OCI-LY1 (cell line): ENCODE data around the gene CELF4.

Experiments used
- H2AFZ ChIP-seq: fragments of 200-600 bp; sonication (generic), shearing (Covaris generic); 2 replicates; pipeline ENCODE4 v1.6.0; 2014; ENCODE audit warnings: antibody characterized with exemption, mild to moderate bottlenecking, low read length
- H3F3A ChIP-seq: fragments of 200-600 bp; sonication (generic), shearing (Covaris generic); 2 replicates; pipeline ENCODE4 v1.6.0; 2014; ENCODE audit warnings: mild to moderate bottlenecking, antibody characterized with exemption, low read length, moderate library complexity; ENCODE audit not compliant: insufficient read depth
- H3K27ac ChIP-seq: fragments of 200-600 bp; sonication (generic); 2 replicates; pipeline ENCODE4 v1.5.1; 2014; ENCODE audit warnings: low read length, mixed run types, mild to moderate bottlenecking, low read depth; ENCODE audit not compliant: poor library complexity, severe bottlenecking
- H3K27me3 ChIP-seq: fragments of 200-600 bp; sonication (generic); 2 replicates; pipeline ENCODE4 v1.6.0; 2014; ENCODE audit warnings: antibody characterized with exemption, mild to moderate bottlenecking, low read length, moderate library complexity; ENCODE audit not compliant: insufficient read depth
- H3K36me3 ChIP-seq: fragments of 200-600 bp; sonication (generic); 2 replicates; pipeline ENCODE4 v1.6.1; 2014; ENCODE audit warnings: mild to moderate bottlenecking, antibody characterized with exemption, low read length, moderate library complexity, mixed read lengths; ENCODE audit not compliant: insufficient read depth
- H3K4me1 ChIP-seq: fragments of 200-600 bp; sonication (generic); 2 replicates; pipeline ENCODE4 v1.5.1; 2014; ENCODE audit warnings: mild to moderate bottlenecking, low read length, moderate library complexity; ENCODE audit not compliant: insufficient read depth, severe bottlenecking
- H3K4me2 ChIP-seq: fragments of 200-600 bp; sonication (generic), shearing (Covaris generic); 2 replicates; pipeline ENCODE4 v1.6.1; 2014; ENCODE audit warnings: low read length
- H3K4me3 ChIP-seq: fragments of 200-600 bp; sonication (generic); 2 replicates; pipeline ENCODE4 v1.5.1; 2014; ENCODE audit warnings: low read length, low read depth, mild to moderate bottlenecking, mixed read lengths; ENCODE audit not compliant: poor library complexity, severe bottlenecking
- H3K79me2 ChIP-seq: fragments of 200-600 bp; shearing (Covaris generic); 2 replicates; pipeline ENCODE4 v1.6.1; 2016; ENCODE audit warnings: mixed run types, low read length, mixed read lengths; ENCODE audit not compliant: insufficient read depth
- H3K9ac ChIP-seq: fragments of 200-600 bp; sonication (generic), shearing (Covaris generic); 2 replicates; pipeline ENCODE4 v1.6.1; 2014; ENCODE audit warnings: mild to moderate bottlenecking, low read length, mixed read lengths
- H3K9me2 ChIP-seq: fragments of 200-600 bp; sonication (generic), shearing (Covaris generic); 2 replicates; pipeline ENCODE4 v1.6.1; 2014; ENCODE audit warnings: low read depth, mild to moderate bottlenecking, low read length, mixed read lengths
- H3K9me3 ChIP-seq: fragments of 200-600 bp; shearing (Covaris generic); 2 replicates; pipeline ENCODE4 v1.6.1; 2014; ENCODE audit warnings: low read length, mixed read lengths
- H4K20me1 ChIP-seq: fragments of 200-600 bp; sonication (generic), shearing (Covaris generic); 2 replicates; pipeline ENCODE4 v1.6.0; 2016; ENCODE audit warnings: mild to moderate bottlenecking, low read length; ENCODE audit not compliant: insufficient read depth
- EZH2 ChIP-seq: fragments of 200-600 bp; sonication (generic), shearing (Covaris generic); IDR thresholded peaks from 2 replicates; pipeline ENCODE4 v1.8.0; 2017; ENCODE audit warnings: borderline replicate concordance, mixed run types, mild to moderate bottlenecking, antibody characterized with exemption, low read length, moderate library complexity, mixed read lengths
- TF ChIP-seq, protein P1 (sequence below): fragments of 200-600 bp; sonication (generic), shearing (Covaris generic); IDR thresholded peaks from 2 replicates; pipeline ENCODE4 v1.5.1; 2017; ENCODE audit warnings: mild to moderate bottlenecking, antibody characterized with exemption, low read length, moderate library complexity, mixed read lengths

The CELF4 gene

DNA sequence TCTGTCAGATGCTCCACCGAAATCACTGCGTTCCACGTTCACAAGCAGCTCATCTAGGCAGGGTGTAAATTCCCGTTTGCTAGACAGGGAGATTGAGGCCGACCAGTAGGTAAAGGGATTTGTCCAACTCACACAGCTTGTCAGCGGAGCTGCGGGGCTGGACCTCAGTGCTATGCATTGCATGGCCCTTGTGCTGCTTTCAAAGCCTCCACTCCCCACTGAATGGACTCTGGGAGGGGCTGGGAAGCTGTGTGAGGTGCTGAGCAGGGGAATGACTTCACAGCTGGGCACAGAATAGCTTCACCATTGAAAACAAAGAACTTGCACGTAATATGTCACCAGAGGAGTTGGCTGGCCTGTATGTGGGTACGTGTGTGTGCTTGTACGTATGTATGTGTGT, 21.4 kb downstream of the CELF4 start:
- TF ChIP-seq EZH2 = no peak
- TF ChIP-seq, protein P1, sequence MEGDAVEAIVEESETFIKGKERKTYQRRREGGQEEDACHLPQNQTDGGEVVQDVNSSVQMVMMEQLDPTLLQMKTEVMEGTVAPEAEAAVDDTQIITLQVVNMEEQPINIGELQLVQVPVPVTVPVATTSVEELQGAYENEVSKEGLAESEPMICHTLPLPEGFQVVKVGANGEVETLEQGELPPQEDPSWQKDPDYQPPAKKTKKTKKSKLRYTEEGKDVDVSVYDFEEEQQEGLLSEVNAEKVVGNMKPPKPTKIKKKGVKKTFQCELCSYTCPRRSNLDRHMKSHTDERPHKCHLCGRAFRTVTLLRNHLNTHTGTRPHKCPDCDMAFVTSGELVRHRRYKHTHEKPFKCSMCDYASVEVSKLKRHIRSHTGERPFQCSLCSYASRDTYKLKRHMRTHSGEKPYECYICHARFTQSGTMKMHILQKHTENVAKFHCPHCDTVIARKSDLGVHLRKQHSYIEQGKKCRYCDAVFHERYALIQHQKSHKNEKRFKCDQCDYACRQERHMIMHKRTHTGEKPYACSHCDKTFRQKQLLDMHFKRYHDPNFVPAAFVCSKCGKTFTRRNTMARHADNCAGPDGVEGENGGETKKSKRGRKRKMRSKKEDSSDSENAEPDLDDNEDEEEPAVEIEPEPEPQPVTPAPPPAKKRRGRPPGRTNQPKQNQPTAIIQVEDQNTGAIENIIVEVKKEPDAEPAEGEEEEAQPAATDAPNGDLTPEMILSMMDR = no peak
- Histone ChIP-seq H3K9me3 (no peaks in the 10 kb centered on the region), H3K4me1 (no peaks in the 10 kb centered on the region), H3K27ac (no peak overlapping the region), H3K79me2 (no peaks in the 10 kb centered on the region), H4K20me1 (no peaks in the 10 kb centered on the region), H3F3A (no peaks in the 10 kb centered on the region), H3K9ac (no peak overlapping the region), H2AFZ (no peak overlapping the region), H3K27me3 (no peaks in the 10 kb centered on the region), H3K4me3 (no peak overlapping the region), H3K9me2 (no peaks in the 10 kb centered on the region), H3K36me3 (no peaks in the 10 kb centered on the region), H3K4me2 (no peak overlapping the region)

DNA sequence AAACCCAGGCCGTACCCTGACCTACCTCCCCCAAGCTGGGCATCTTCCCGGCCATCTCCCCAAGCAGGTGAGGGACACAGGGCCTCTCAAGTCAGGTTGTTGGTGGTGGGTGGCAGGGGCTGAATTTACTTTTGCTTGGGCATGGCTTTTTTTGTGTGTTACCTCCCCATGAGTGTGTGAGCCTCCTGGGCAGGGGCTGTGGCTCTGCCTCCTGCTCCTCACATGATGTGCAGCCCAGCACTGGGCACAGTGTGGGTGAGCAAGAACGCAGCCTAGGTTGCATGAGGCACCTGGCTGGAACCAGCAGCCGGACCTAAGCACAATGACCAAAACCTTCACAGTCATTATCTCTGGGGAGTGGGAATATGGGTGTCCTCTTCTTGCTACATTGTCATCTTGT, 22.3 kb downstream of the CELF4 start:
- Histone ChIP-seq H3K27me3 (no peaks in the 10 kb centered on the region), H3K27ac (no peak overlapping the region), H2AFZ (no peak overlapping the region), H3K4me1 (no peaks in the 10 kb centered on the region), H3K36me3 (no peaks in the 10 kb centered on the region), H3K9ac (no peak overlapping the region), H3K4me3 (no peak overlapping the region), H3F3A (no peaks in the 10 kb centered on the region), H4K20me1 (no peaks in the 10 kb centered on the region), H3K79me2 (no peaks in the 10 kb centered on the region), H3K9me3 (no peaks in the 10 kb centered on the region), H3K4me2 (no peak overlapping the region), H3K9me2 (no peaks in the 10 kb centered on the region)
- TF ChIP-seq, protein P1 = no peak
- TF ChIP-seq EZH2 = no peak

DNA sequence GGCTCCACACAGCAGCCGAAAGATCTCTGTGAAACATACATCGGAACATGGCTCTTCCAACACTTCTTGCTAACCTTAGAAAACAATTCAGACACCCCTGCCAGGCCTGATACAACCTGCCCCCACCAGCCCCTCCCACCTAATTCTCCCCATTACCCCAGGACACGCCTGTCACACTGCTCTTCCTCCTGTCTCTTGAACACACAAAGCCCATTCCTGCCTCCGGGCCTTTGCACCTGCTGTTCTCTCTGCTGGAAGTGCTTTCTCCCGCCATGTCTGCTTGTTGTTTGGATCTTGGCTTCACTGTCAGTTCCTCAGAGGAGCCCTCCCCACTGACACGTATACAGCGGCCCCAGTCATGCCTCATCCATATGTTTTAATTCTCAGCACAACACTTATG, 24.1 kb downstream of the CELF4 start:
- no peak overlapping the region for H3K4me2 ChIP-seq
- no peaks in the 10 kb centered on the region; the same call in 1 of the 2 replicates for H3K27me3 ChIP-seq
- no peaks in the 10 kb centered on the region for H3K9me3 ChIP-seq
- no peak overlapping the region for H2AFZ ChIP-seq
- H3K4me3 ChIP-seq = no peak overlapping the region
- TF ChIP-seq, protein P1 = no peak
- TF ChIP-seq EZH2 = no peak
- H3K9me2 ChIP-seq = no peaks in the 10 kb centered on the region
- H3F3A ChIP-seq = no peaks in the 10 kb centered on the region
- H4K20me1 ChIP-seq = no peaks in the 10 kb centered on the region
- no peak overlapping the region for H3K27ac ChIP-seq
- H3K36me3 ChIP-seq = no peaks in the 10 kb centered on the region
- H3K4me1 ChIP-seq = no peaks in the 10 kb centered on the region
- no peak overlapping the region for H3K9ac ChIP-seq
- H3K79me2 ChIP-seq = no peaks in the 10 kb centered on the region
